HG03039 (cell line): ENCODE measurements around the gene GPR3.

Experiments used
- ATAC-seq: cut with Tn5 transposase; IDR thresholded peaks from one replicate; pipeline ENCODE4 v1.9.1; 2021; ENCODE audit warnings: mild to moderate bottlenecking, moderate library complexity; ENCODE audit not compliant: unreplicated experiment

Gene GPR3

GRCh38 chr1:27358038-27358927 is 34.1 kb upstream of the GPR3 start:
- ATAC-seq: no peak

GRCh38 chr1:27358928-27359313 is 33.5 kb upstream of the GPR3 start:
- no peak for ATAC-seq

GRCh38 chr1:27359822-27360158 is 32.6 kb upstream of the GPR3 start:
- ATAC-seq: no peak

GRCh38 chr1:27360159-27361043 is 32.0 kb upstream of the GPR3 start:
- no peak for ATAC-seq

GRCh38 chr1:27361044-27361402 is 31.4 kb upstream of the GPR3 start:
- no peak for ATAC-seq

GRCh38 chr1:27361553-27361952 is 30.9 kb upstream of the GPR3 start:
- ATAC-seq: no peak

- ATAC-seq: no peak
Measured at GRCh38 chr1:27363766-27364695, 28.4 kb upstream of the GPR3 start.

GRCh38 chr1:27364696-27365371 is 27.6 kb upstream of the GPR3 start:
- ATAC-seq: no peak

- no peak for ATAC-seq
Measured at GRCh38 chr1:27365372-27366112, 26.9 kb upstream of the GPR3 start.

- no peak for ATAC-seq
Measured at GRCh38 chr1:27366113-27366410, 26.4 kb upstream of the GPR3 start.

GRCh38 chr1:27366411-27367159 is 25.8 kb upstream of the GPR3 start, which contains the start of gene MAP3K6:
Gene MAP3K6, minus strand, starts transcription at chr1:27366961. Its CDS starts 364 bp downstream, at chr1:27366597.
- no peak for ATAC-seq

- no peak for ATAC-seq
Measured at GRCh38 chr1:27367160-27367650, 25.2 kb upstream of the GPR3 start.

- ATAC-seq: no peak
Measured at GRCh38 chr1:27368869-27369582, 23.4 kb upstream of the GPR3 start.

- no peak for ATAC-seq
Measured at GRCh38 chr1:27372022-27372807, 20.2 kb upstream of the GPR3 start.

GRCh38 chr1:27372808-27373690 is 19.4 kb upstream of the GPR3 start:
- no peak for ATAC-seq

- no peak for ATAC-seq
Measured at GRCh38 chr1:27374362-27375086, 17.9 kb upstream of the GPR3 start, which contains the start of gene FCN3. Gene FCN3, minus strand, starts transcription at chr1:27374824. Its CDS starts 6 bp downstream, at chr1:27374818.
